Measurements from ENCODE around the gene PRTN3. TPM values are rescaled to one million over a fixed set of nuclear protein-coding genes. Genes with fewer than 3 reads are reported as not detected.
"Not testable (repeated sequence)": the region's sequence is repeated elsewhere in the genome, so short reads cannot be mapped to it uniquely, and the experiment has no call there.

Gene PRTN3
- polyA plus RNA-seq, 1 donor (not counting 4 experiments of a cell fraction or from before 2014, with no cell fraction given) = not detected

- Histone ChIP-seq H3K4me3 (ENCODE audit: control insufficient read depth in 2 of 3, extremely low read depth in 1 of 3, insufficient read depth in 2 of 3, low read depth in 1 of 3, low read length in 3 of 3) (no peak overlapping the region), H3K4me1 (ENCODE audit: control insufficient read depth, extremely low read depth, insufficient read depth, low read length) (no peaks in the 10 kb centered on the region), H3K27ac (ENCODE audit: control insufficient read depth, insufficient read depth, low read length) (no peak overlapping the region), H3K9me3 (ENCODE audit: control insufficient read depth, low read depth, low read length) (no peaks in the 10 kb centered on the region), H3K9ac (ENCODE audit: control insufficient read depth, extremely low read depth, insufficient read depth, low read length) (no peak overlapping the region), H2AFZ (ENCODE audit: control insufficient read depth, low read length) (no peak overlapping the region), H4K20me1 (ENCODE audit: control insufficient read depth, extremely low read depth, insufficient read depth, low read length) (no peaks in the 10 kb centered on the region), H3K9me1 (ENCODE audit: control insufficient read depth, extremely low read depth, insufficient read depth, low read length) (no peaks in the 10 kb centered on the region), H3K79me2 (ENCODE audit: control insufficient read depth, insufficient read depth, low read length) (no peaks in the 10 kb centered on the region), H3K27me3 (ENCODE audit: control insufficient read depth, extremely low read depth, insufficient read depth, low read length) (peaks cover 33% of the 10 kb centered on the region), H3K36me3 (ENCODE audit: control insufficient read depth in 2 of 2, extremely low read depth in 1 of 2, insufficient read depth in 2 of 2, low read length in 2 of 2) (no peaks in the 10 kb centered on the region), H3K4me2 (ENCODE audit: control insufficient read depth, extremely low read depth, insufficient read depth, low read depth, low read length) (no peak overlapping the region)
- no peak for FAIRE-seq
- TF ChIP-seq EZH2 (IDR thresholded peaks at IDR 0.05; ENCODE audit: low read length) (no peak), CTCF (optimal IDR thresholded peaks at IDR 0.05 in 1 of 3, IDR thresholded peaks at IDR 0.05 in 1 of 3, conservative IDR thresholded peaks at IDR 0.05 in 1 of 3; ENCODE audit: extremely low read depth in 1 of 3, insufficient read depth in 2 of 3, low read length in 3 of 3) (no peak)
- DNase-seq (ENCODE audit: low read depth, low spot score) = no peak
- dilution Hi-C loops (cut with MboI; ENCODE audit: extremely low pct_ligation_motif_present, low sequenced_read_pairs) = no loop called here
Observed at GRCh38 chr19:834216-834615, 6.6 kb upstream of the PRTN3 start.

GRCh38 chr19:835210-835810, 5.5 kb upstream of the PRTN3 start:
- Histone ChIP-seq H3K79me2 (ENCODE audit: control insufficient read depth, insufficient read depth, low read length) (no peaks in the 10 kb centered on the region), H3K36me3 (ENCODE audit: control insufficient read depth in 2 of 2, extremely low read depth in 1 of 2, insufficient read depth in 2 of 2, low read length in 2 of 2) (no peaks in the 10 kb centered on the region), H3K4me3 (ENCODE audit: control insufficient read depth in 2 of 3, extremely low read depth in 1 of 3, insufficient read depth in 2 of 3, low read depth in 1 of 3, low read length in 3 of 3) (no peak overlapping the region), H3K27ac (ENCODE audit: control insufficient read depth, insufficient read depth, low read length) (no peak overlapping the region), H2AFZ (ENCODE audit: control insufficient read depth, low read length) (no peak overlapping the region), H3K4me2 (ENCODE audit: control insufficient read depth, extremely low read depth, insufficient read depth, low read depth, low read length) (no peak overlapping the region), H3K9me3 (ENCODE audit: control insufficient read depth, low read depth, low read length) (no peaks in the 10 kb centered on the region), H3K4me1 (ENCODE audit: control insufficient read depth, extremely low read depth, insufficient read depth, low read length) (no peaks in the 10 kb centered on the region), H4K20me1 (ENCODE audit: control insufficient read depth, extremely low read depth, insufficient read depth, low read length) (no peaks in the 10 kb centered on the region), H3K27me3 (ENCODE audit: control insufficient read depth, extremely low read depth, insufficient read depth, low read length) (peaks cover 33% of the 10 kb centered on the region), H3K9me1 (ENCODE audit: control insufficient read depth, extremely low read depth, insufficient read depth, low read length) (no peaks in the 10 kb centered on the region), H3K9ac (ENCODE audit: control insufficient read depth, extremely low read depth, insufficient read depth, low read length) (no peak overlapping the region)
- TF ChIP-seq CTCF (optimal IDR thresholded peaks at IDR 0.05 in 1 of 3, IDR thresholded peaks at IDR 0.05 in 1 of 3, conservative IDR thresholded peaks at IDR 0.05 in 1 of 3; ENCODE audit: extremely low read depth in 1 of 3, insufficient read depth in 2 of 3, low read length in 3 of 3) (no peak), EZH2 (IDR thresholded peaks at IDR 0.05; ENCODE audit: low read length) (no peak)
- DNase-seq (ENCODE audit: low read depth, low spot score) = no peak
- FAIRE-seq = no peak
- dilution Hi-C loops (cut with MboI; ENCODE audit: extremely low pct_ligation_motif_present, low sequenced_read_pairs) = no loop called here

- H3K4me2 ChIP-seq (ENCODE audit: control insufficient read depth, extremely low read depth, insufficient read depth, low read depth, low read length); dilution Hi-C loops (cut with MboI; ENCODE audit: extremely low pct_ligation_motif_present, low sequenced_read_pairs); H3K9ac ChIP-seq (ENCODE audit: control insufficient read depth, extremely low read depth, insufficient read depth, low read length); H3K36me3 ChIP-seq (ENCODE audit: control insufficient read depth in 2 of 2, extremely low read depth in 1 of 2, insufficient read depth in 2 of 2, low read length in 2 of 2); H3K9me1 ChIP-seq (ENCODE audit: control insufficient read depth, extremely low read depth, insufficient read depth, low read length); FAIRE-seq; H3K9me3 ChIP-seq (ENCODE audit: control insufficient read depth, low read depth, low read length); H4K20me1 ChIP-seq (ENCODE audit: control insufficient read depth, extremely low read depth, insufficient read depth, low read length); H3K27ac ChIP-seq (ENCODE audit: control insufficient read depth, insufficient read depth, low read length); H3K4me3 ChIP-seq (ENCODE audit: control insufficient read depth in 2 of 3, extremely low read depth in 1 of 3, insufficient read depth in 2 of 3, low read depth in 1 of 3, low read length in 3 of 3); H2AFZ ChIP-seq (ENCODE audit: control insufficient read depth, low read length); DNase-seq (ENCODE audit: low read depth, low spot score); H3K4me1 ChIP-seq (ENCODE audit: control insufficient read depth, extremely low read depth, insufficient read depth, low read length); H3K79me2 ChIP-seq (ENCODE audit: control insufficient read depth, insufficient read depth, low read length): not testable (repeated sequence)
- peaks cover 41% of the 10 kb centered on the region for H3K27me3 ChIP-seq (ENCODE audit: control insufficient read depth, extremely low read depth, insufficient read depth, low read length)
Observed at GRCh38 chr19:842802-843179, 2.0 kb downstream of the PRTN3 start.
